Measurements from ENCODE around the gene LGI4. TPM values are rescaled to one million over a fixed set of nuclear protein-coding genes. Genes with fewer than 3 reads are reported as not detected.
"Not testable (repeated sequence)": the region's sequence is repeated elsewhere in the genome, so short reads cannot be mapped to it uniquely, and the experiment has no call there.

Gene LGI4
- total RNA-seq, 2 experiments from 2014 or later, result 1.1 to 1.7 TPM

DNA sequence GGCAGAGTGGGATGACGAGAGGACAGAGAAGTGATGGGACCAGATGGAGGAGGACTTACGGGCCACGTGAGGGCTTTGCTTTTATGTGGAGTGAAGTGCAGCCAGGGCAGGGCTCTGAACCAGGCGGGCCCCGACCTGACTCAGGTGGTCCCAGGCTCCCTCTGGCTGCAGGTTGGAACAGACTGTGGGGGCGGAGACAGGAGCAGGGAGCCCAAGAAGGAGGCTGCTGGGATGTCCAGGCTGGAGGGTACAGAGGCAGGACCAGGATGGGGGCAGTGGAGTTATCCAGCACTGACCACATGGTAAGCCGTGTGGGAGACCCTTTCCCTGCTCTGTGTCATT is 21.8 kb upstream of the LGI4 start:
- Mint-ChIP-seq H3K27ac (peak overlapping the region; percentile 99), H3K27me3 (ENCODE audit: low read depth) (no peaks in the 10 kb centered on the region), H3K9me3 (peaks cover 4% of the 10 kb centered on the region), H3K4me1 (ENCODE audit: low read depth) (peaks cover 55% of the 10 kb centered on the region), H3K36me3 (ENCODE audit: low read depth) (peaks cover 69% of the 10 kb centered on the region), H3K4me3 (peak overlapping the region; percentile 98)
- intact Hi-C loops (cut with micrococcal nuclease), result no loop called here
- no peak for DNase-seq
- CTCF ChIA-PET, result no interaction called here

- H3K36me3 Mint-ChIP-seq (ENCODE audit: low read depth), result peaks cover 64% of the 10 kb centered on the region
- CTCF ChIA-PET, result no interaction called here
- no peak for DNase-seq
- peak overlapping the region; percentile 98 for H3K4me3 Mint-ChIP-seq
- intact Hi-C loops (cut with micrococcal nuclease), result loop anchor here (1.0 to 2.0 kb wide), 3 partner anchors 15 to 58 kb away; no protein-coding TSS in a partner anchor
- H3K27me3 Mint-ChIP-seq (ENCODE audit: low read depth), result no peaks in the 10 kb centered on the region
- no peaks in the 10 kb centered on the region for H3K9me3 Mint-ChIP-seq
- peaks cover 50% of the 10 kb centered on the region for H3K4me1 Mint-ChIP-seq (ENCODE audit: low read depth)
- peak overlapping the region; percentile 99 for H3K27ac Mint-ChIP-seq
Observed at GRCh38 chr19:35155981-35156672, 21.3 kb upstream of the LGI4 start.

DNA sequence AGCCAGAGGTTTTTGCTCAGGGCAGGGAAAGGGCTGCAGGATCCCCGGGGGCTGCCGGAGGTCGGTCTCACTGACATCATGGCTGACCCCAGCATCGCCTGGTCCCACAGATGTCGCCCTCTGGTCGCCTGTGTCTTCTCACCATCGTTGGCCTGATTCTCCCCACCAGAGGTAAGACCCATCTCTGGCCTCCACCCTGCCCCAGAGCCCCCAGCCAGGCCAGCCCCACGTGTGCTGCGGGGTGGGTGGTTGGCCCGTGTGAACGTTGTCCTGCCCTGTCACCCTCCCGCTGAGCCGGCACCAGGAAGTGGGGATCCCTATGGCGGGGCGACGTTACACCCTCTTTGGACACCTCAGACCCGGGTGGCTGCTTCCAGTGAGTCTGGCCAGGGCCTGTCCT is 20.6 kb upstream of the LGI4 start:
- Mint-ChIP-seq H3K27me3 (ENCODE audit: low read depth) (no peaks in the 10 kb centered on the region), H3K27ac (peak overlapping the region; percentile 99), H3K36me3 (ENCODE audit: low read depth) (peaks cover 57% of the 10 kb centered on the region), H3K9me3 (no peaks in the 10 kb centered on the region), H3K4me3 (peak overlapping the region; percentile 98), H3K4me1 (ENCODE audit: low read depth) (peaks cover 47% of the 10 kb centered on the region)
- DNase-seq, result peak; percentile 59
- intact Hi-C loops (cut with micrococcal nuclease), result loop anchor here (1.0 to 2.0 kb wide), 3 partner anchors 14 to 59 kb away; no protein-coding TSS in a partner anchor
- CTCF ChIA-PET, result no interaction called here

DNA sequence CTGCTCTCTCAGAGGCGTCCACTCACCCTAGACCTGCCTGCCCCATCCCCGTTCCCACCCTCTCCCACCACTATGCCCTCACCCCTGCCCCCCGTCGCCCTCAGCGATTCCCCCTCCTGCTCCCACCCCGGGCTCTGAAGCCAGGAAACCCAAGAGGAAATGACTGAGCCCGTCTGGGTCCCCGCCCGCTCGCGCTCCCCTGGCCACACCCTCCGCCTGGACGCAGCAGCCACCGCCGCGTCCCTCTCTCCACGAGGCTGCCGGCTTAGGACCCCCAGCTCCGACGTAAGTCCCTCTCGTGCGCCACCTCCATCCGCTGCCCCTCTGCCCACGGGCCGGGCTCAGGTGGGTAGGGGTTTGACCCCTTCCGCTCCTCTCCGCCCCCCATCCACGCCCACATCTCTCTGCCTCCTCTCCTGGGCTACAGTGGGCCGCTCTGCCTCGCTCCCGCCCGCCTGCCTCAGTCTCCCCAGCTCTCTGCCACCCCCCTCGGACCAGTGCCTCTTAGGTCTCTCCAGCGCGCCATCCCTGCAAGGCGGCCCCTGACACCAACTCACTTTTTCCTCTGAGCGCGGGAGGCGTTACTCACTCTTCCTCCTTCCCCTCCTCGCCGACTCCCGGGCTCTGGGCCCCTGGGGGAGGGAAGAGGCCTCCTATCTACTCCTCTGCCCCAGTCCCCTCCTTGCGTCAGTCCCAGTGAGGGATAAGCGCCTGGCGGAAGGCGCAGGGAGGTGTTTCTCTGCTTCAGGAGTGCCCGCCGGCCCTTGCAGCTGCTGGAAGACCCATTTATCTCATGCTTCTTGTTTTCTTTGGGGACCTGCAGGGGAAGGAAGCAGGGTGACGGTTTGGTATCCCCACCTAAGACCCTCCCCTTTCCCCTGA is 19.9 kb upstream of the LGI4 start, which contains the start of gene FXYD5:
TSS of gene FXYD5 (plus strand) at position 211 of the 882 bp plus-strand sequence. CDS start 816 bp downstream, outside the sequence.
- Mint-ChIP-seq H3K27ac (peak within 1 kb of the TSS; percentile 99), H3K9me3 (no peaks in the 10 kb centered on the region), H3K4me3 (peak within 1 kb of the TSS; percentile 98), H3K4me1 (ENCODE audit: low read depth) (peaks cover 47% of the 10 kb centered on the region), H3K27me3 (ENCODE audit: low read depth) (no peaks in the 10 kb centered on the region), H3K36me3 (ENCODE audit: low read depth) (peaks cover 52% of the 10 kb centered on the region)
- CTCF ChIA-PET, result interaction anchor here (0.6 to 4.1 kb wide), 10 partner anchors 12 to 533 kb away, joined by 3 to 35 read pairs (median 4); partner anchors contain the start of gene FXYD7
- intact Hi-C loops (cut with micrococcal nuclease), result loop anchor here (1.0 to 2.0 kb wide), 3 partner anchors 13 to 60 kb away; no protein-coding TSS in a partner anchor
- peak; percentile 93 for DNase-seq

DNA sequence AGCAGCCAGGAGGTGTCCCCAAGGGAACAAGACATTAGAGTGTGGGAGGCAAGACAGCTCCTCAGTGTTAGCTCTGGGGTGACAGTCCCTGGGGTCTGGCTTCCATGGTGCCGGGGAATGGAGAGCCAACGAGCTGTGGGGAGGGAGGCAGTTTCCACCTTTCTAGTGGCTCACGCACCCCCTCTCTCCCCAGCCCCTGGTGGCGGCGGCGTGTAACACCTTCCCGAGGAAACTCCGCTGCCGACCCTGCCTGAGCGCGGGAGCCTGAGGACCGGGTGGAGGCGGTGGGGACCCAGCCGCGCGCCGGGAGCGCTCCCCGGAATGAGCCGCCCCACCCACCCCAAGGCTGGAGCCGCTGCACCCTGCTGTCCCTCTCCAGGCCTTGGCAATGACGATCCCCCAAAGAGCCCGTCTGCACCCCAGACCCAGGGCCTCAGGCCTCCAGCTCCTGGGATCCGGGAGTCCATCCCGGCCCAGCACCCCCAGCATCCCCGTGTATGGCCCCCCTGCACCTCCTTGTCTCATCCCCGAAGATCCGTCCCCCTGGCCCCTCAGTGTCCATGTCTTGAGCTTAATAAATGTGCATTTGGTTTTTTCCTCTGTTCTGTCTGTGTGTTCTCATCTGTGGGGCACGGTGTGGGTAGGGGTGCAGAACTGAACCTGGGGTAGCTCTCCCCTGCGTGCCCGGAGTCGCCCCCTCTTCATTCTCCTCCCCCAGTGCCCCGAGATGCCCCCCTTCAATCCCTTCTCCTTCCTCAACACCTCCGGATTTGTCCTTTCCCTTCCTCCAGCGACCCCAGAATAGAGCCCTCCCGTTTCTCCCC is 19.1 kb upstream of the LGI4 start:
- H3K36me3 Mint-ChIP-seq (ENCODE audit: low read depth), result peaks cover 43% of the 10 kb centered on the region

GRCh38 chr19:35153129-35153522 is 18.3 kb upstream of the LGI4 start:
- DNase-seq; H3K9me3 Mint-ChIP-seq; H3K27me3 Mint-ChIP-seq (ENCODE audit: low read depth); intact Hi-C loops (cut with micrococcal nuclease): not testable (repeated sequence)
- Mint-ChIP-seq H3K27ac (peak overlapping the region; percentile 86), H3K4me3 (peak overlapping the region; percentile 98), H3K4me1 (ENCODE audit: low read depth) (peaks cover 33% of the 10 kb centered on the region), H3K36me3 (ENCODE audit: low read depth) (peaks cover 35% of the 10 kb centered on the region)
- CTCF ChIA-PET, result interaction anchor here (1.1 to 4.1 kb wide), 2 partner anchors 10 to 81 kb away, joined by 3 to 35 read pairs; partner anchors contain the start of gene FXYD7

More for the DNA sequence above, 19.1 kb upstream of the LGI4 start:
- CTCF ChIA-PET, result interaction anchor here (0.6 to 4.1 kb wide), 11 partner anchors 11 to 532 kb away, joined by 3 to 35 read pairs (median 3); partner anchors contain the start of gene FXYD7
- H3K9me3 Mint-ChIP-seq, result no peaks in the 10 kb centered on the region
- intact Hi-C loops (cut with micrococcal nuclease), result loop anchor here (2.0 kb wide), 1 partner anchor 17 kb away; no protein-coding TSS in a partner anchor
- H3K4me1 Mint-ChIP-seq (ENCODE audit: low read depth), result peaks cover 40% of the 10 kb centered on the region
- no peaks in the 10 kb centered on the region for H3K27me3 Mint-ChIP-seq (ENCODE audit: low read depth)
- H3K27ac Mint-ChIP-seq, result peak overlapping the region; percentile 99
- DNase-seq, result peak; percentile 83
- peak overlapping the region; percentile 98 for H3K4me3 Mint-ChIP-seq

DNA sequence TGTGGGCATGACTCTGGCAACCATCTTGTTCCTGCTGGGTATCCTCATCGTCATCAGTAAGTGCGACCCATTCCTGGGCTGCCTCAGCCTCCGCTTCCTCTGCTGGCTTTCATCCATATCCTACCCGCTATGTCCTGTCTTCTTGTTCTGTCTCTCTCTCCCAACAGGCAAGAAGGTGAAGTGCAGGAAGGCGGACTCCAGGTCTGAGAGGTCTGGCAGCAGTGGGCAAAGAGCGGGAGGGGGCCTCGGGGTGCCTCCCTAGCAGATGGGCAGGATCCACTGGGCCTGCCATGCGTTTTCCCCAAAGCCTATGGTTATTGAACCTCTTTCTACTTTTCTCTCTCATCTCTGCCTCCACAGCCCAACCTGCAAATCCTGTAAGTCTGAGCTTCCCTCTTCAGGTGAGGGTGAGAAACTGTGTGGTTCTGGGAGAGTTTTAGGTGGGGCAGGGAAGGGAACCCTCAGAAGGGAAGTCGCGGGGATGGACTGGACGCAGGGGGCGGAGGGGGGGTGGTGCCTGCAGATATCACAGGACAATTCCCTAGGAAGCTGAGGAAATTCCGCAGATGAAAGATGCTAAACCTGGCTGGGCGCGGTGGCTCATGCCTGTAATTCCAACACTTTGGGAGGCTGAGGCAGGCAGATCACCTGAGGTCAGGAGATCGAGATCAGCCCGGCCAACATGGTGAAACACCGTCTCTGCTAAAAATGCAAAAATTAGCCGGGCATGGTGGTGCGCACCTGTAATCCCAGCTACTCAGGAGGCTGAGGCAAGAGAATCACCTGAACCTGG is 16.6 kb upstream of the LGI4 start:
- CTCF ChIA-PET, result interaction anchor here (4.1 kb wide), 1 partner anchor 9 kb away, joined by 35 read pairs; the partner anchor contains the start of gene FXYD7
- peaks cover 17% of the 10 kb centered on the region for H3K4me1 Mint-ChIP-seq (ENCODE audit: low read depth)
- DNase-seq, result no peak
- H3K4me3 Mint-ChIP-seq, result no peak overlapping the region
- H3K9me3 Mint-ChIP-seq, result no peaks in the 10 kb centered on the region
- no peak overlapping the region for H3K27ac Mint-ChIP-seq
- intact Hi-C loops (cut with micrococcal nuclease), result no loop called here
- peaks cover 19% of the 10 kb centered on the region for H3K36me3 Mint-ChIP-seq (ENCODE audit: low read depth)
- no peaks in the 10 kb centered on the region for H3K27me3 Mint-ChIP-seq (ENCODE audit: low read depth)

GRCh38 chr19:35150445-35150844 is 15.6 kb upstream of the LGI4 start:
- CTCF ChIA-PET, result interaction anchor here (1.4 kb wide), 1 partner anchor 9 kb away, joined by 6 read pairs; no protein-coding TSS in a partner anchor
- intact Hi-C loops (cut with micrococcal nuclease), result no loop called here
- Mint-ChIP-seq H3K4me1 (ENCODE audit: low read depth) (peaks cover 10% of the 10 kb centered on the region), H3K9me3 (no peaks in the 10 kb centered on the region), H3K27me3 (ENCODE audit: low read depth) (no peaks in the 10 kb centered on the region), H3K36me3 (ENCODE audit: low read depth) (peaks cover 9% of the 10 kb centered on the region), H3K27ac (no peak overlapping the region), H3K4me3 (no peak overlapping the region)
- DNase-seq, result no peak

GRCh38 chr19:35149463-35149862 is 14.6 kb upstream of the LGI4 start:
- intact Hi-C loops (cut with micrococcal nuclease), result no loop called here

GRCh38 chr19:35146746-35147459 is 12.0 kb upstream of the LGI4 start:
- intact Hi-C loops (cut with micrococcal nuclease), result no loop called here
- no peaks in the 10 kb centered on the region for H3K9me3 Mint-ChIP-seq
- DNase-seq, result no peak
- H3K4me1 Mint-ChIP-seq (ENCODE audit: low read depth), result peaks cover 19% of the 10 kb centered on the region
- no peak overlapping the region for H3K4me3 Mint-ChIP-seq
- H3K36me3 Mint-ChIP-seq (ENCODE audit: low read depth), result no peaks in the 10 kb centered on the region
- CTCF ChIA-PET, result no interaction called here
- H3K27ac Mint-ChIP-seq, result no peak overlapping the region
- peaks cover 4% of the 10 kb centered on the region for H3K27me3 Mint-ChIP-seq (ENCODE audit: low read depth)

More at GRCh38 chr19:35149463-35149862, 14.6 kb upstream of the LGI4 start:
- Mint-ChIP-seq H3K27me3 (ENCODE audit: low read depth) (no peaks in the 10 kb centered on the region), H3K4me3 (no peak overlapping the region), H3K4me1 (ENCODE audit: low read depth) (peaks cover 13% of the 10 kb centered on the region), H3K27ac (no peak overlapping the region), H3K36me3 (ENCODE audit: low read depth) (no peaks in the 10 kb centered on the region), H3K9me3 (no peaks in the 10 kb centered on the region)
- no peak for DNase-seq
- CTCF ChIA-PET, result interaction anchor here (0.6 to 1.4 kb wide), 3 partner anchors 8 to 57 kb away, joined by 3 to 6 read pairs (median 4); no protein-coding TSS in a partner anchor
